ENCODE measurements around the gene ACADSB.

The ACADSB gene

GRCh38 chr10:123042708-123043408 is 34.1 kb downstream of the ACADSB start:
- DNase-seq (ENCODE audit: low read depth), result no peak

GRCh38 chr10:123043409-123043925 is 34.7 kb downstream of the ACADSB start:
- peak; percentile 1 for DNase-seq (ENCODE audit: low read depth)

DNA sequence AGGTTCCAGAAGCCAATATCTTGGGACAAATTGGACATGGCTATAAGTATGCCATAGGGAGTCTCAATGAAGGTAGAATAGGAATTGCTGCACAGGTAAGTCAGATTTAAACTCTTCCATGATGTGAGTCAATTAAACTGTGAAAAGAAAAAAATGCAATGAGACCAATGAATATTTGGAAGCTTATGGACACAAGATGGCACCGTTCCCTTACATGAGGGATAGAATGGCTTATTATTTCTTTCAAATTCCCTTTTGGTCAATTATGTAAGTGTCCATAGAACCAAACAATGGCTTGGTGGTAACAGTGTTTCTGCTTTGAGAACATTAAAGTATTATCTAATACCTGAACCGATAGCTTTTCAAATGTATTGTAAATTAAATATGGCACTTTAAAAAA is 35.6 kb downstream of the ACADSB start:
- DNase-seq (ENCODE audit: low read depth), result no peak

GRCh38 chr10:123045961-123046731 is 37.3 kb downstream of the ACADSB start:
- no peak for DNase-seq (ENCODE audit: low read depth)

GRCh38 chr10:123057968-123058367 is 49.2 kb downstream of the ACADSB start:
- no peak for DNase-seq (ENCODE audit: low read depth)

DNA sequence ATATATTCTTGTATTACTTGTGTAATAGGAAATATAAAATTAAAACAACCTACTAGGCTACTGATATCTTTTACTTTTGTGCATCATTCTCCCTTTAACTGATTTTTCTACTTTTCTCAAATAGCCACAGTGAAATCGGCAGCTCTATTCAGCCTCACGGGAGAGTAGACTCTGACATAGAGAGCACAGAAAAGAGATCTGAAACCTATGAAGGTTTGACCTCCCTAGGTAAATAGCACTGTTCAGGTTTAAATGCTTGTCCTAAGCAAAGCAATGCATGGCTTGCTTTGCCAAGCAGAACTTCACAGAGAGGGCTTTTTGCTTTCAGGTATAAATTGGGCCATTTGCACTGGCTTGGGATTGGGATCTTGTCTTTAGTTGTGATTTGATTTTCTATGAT is 53.1 kb downstream of the ACADSB start:
- no peak for DNase-seq (ENCODE audit: low read depth)

GRCh38 chr10:123062726-123063125 is 53.9 kb downstream of the ACADSB start:
- no peak for DNase-seq (ENCODE audit: low read depth)

GRCh38 chr10:123068087-123068853 is 59.5 kb downstream of the ACADSB start:
- DNase-seq (ENCODE audit: low read depth), result no peak

DNA sequence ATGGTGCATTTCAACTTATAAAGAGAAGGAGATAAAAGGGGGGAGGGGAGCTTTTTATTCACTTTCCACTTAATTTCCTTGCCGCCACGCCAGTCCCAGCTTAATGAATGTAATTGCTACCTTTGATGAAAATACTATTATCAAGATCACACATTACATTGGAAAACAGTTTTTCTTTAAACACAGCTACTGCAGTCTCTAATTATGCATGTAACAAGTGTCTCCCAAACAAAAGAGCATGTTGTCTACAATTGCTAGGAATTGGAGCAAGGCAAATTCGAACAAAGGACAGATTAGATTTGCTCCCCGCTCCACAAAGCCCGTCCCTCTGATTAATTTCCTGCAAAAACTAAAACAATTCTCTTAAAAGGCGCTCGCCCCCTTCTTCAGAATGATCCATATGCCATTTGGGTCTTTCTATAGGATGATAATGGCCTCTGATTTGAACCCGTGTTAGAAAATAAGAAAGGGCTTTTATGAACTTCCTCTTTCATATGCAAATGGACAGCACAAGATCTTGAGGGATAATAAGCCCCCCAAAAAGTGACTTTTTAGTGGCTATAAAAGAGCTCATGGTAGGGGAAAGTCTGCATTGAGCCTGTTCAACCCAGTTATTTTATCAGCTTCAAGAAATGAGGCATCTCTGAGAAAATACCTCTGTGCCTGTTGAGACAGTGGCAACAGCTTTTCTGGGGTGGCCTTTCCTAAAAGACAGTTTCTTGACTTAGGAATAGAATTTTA is 60.6 kb downstream of the ACADSB start:
- DNase-seq (ENCODE audit: low read depth), result no peak

GRCh38 chr10:123073187-123073586 is 64.4 kb downstream of the ACADSB start:
- DNase-seq (ENCODE audit: low read depth), result no peak

DNA sequence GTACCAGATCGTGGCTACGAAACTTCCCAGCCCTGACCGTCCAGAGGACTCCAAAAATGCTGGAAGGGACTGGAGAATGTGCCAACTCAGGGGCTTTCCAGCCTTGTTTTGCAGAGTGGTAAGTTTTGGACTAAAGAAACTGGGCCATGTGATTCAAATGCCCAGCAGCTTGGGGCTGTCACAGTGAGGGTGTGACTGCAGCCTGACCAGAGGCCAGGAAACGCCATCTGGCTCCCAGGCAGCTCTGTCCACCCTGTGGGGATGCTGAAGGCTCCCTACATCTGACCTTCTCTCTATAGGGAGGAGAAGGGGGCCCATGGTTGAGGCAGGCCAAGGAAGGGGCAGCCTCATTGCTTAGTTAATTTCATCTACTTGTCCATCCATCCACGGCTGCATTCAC is 65.4 kb downstream of the ACADSB start:
- no peak for DNase-seq (ENCODE audit: low read depth)

DNA sequence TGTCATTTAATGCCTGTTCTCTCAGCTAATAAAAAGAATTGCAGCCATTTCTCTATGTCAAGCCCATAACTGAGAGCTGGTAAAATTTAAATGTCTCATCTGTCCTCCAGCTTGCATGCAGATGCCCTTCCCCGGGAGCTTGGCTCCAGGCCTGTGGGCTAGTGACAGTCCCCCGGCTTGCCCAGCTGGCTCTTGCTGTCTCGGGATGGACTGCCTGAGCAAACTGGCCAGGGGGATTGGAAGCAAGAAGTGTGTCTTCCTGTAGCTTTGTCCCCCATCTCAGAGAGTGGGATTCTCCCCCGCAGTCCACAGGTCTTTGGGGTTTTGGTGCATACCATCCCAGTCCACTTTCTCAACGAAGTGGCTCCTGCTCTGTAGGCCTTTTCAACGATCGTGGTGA is 73.1 kb downstream of the ACADSB start:
- DNase-seq (ENCODE audit: low read depth), result no peak

DNA sequence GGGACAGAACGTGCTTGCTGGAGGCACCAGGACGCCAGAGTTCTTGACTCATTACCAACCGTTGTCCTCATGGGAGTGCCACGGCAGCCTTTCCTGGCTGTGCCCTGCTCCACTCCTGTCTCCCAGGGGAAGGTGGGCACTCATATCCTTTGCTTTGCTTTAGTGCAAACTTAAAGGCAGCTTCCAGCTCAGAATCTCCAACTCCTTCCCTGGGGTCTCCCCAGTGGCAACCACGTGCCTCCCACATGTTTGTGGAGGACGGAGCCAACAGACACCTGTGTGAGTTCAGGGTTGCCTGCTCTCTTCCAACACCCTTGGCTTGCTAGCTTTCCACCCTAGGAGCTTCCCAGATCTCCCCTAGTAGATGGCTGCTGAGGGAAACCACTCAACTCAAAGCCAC is 75.0 kb downstream of the ACADSB start:
- no peak for DNase-seq (ENCODE audit: low read depth)

GRCh38 chr10:123086281-123086680 is 77.5 kb downstream of the ACADSB start:
- no peak for DNase-seq (ENCODE audit: low read depth)

DNA sequence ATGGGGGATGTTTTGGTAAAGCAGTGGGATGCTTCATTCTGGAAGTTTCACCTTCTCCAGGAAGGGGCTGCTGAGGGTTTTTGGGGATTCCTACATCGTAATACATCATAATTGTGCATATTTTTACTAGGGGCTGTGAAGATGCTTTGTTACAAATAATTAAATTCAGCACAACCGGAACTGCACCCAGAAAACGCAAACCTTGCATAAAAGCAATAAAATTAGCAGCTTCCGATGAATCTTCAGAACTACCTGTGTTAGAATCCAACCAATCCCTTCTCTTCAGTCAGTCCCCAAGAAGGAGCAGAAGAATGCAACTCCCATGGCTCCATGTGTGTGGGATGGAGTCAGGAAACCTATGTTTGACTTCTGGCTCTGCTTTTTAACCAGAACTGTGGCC is 78.5 kb downstream of the ACADSB start:
- no peak for DNase-seq (ENCODE audit: low read depth)

DNA sequence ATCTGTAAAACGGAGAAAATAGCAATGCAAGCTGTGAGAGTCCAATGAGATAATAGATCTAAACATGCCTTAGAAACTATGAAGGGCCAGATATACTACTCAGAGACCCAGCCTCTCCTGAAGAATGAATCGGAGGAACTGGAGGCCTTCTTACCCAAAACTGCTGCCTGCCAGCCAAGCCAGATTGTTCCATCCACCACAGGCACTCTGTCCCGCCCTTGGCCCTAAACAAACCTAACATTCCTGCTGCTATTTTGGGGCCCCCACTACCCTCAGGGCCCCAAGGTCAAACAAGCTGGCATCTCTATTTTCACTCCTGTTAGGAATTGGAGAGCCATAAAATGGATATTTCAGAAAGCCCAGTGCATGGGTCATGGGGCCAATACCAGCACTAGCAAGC is 79.0 kb downstream of the ACADSB start:
- DNase-seq (ENCODE audit: low read depth), result no peak

DNA sequence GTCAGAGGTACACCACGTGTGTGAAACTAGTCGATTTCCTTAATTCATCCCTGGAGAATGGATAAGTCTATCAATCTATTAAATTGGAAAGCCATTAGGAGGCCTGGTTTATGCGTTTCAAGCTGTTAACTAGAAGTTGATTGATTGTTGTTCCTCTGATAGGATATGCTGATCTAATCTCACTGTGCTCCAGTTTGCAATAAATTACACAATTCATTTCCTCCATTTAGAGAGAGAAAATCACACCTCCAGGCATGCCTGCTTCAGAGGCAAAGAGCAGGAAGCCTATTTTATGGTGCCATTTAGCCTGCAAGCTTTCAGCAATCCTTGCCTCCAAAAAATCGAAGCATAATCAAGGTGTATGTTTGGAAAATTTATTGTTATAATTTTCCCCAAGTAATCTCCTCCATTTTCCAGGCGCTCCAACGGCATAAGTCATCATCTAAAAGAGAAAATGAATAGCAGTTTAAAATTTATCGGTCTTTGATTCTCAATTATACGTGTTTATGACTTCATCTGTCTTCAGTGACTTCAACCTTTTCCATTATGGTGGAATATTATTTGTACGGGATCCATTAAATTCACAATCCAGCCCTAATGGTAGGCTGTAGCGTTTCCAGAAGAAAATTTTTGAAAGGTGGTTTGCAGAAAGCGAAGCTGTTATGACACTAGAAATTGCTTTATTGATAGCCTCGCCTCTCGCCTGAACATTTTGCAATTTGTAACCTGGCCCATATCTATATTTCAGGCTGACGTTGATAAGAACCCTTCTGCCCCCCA is 84.0 kb downstream of the ACADSB start:
- DNase-seq (ENCODE audit: low read depth), result no peak

GRCh38 chr10:123093489-123093888 is 84.7 kb downstream of the ACADSB start:
- no peak for DNase-seq (ENCODE audit: low read depth)

GRCh38 chr10:123096452-123096851 is 87.6 kb downstream of the ACADSB start:
- no peak for DNase-seq (ENCODE audit: low read depth)

GRCh38 chr10:123097039-123097438 is 88.2 kb downstream of the ACADSB start:
- DNase-seq (ENCODE audit: low read depth), result no peak

All from activated gamma-delta T cell treated with anti-CD3 and anti-CD28 coated beads, Interleukin-2, amount 50 U/mL, for 16 hours (primary cell).